Lower lobe of right lung (tissue), 2 donors: Measurements from ENCODE around the gene PLD2. TPM values are rescaled to one million over a fixed set of nuclear protein-coding genes. Genes with fewer than 3 reads are reported as not detected.
A peak's percentile ranks its signal among the peaks of the same experiment; 100 is the strongest.

Source experiments
- ATAC-seq, 2 donors: fragments of 200-7000 bp; cut with Tn5 transposase; one replicate each; pipeline ENCODE4 v1.9.1; 2020 to 2022; ENCODE audit warnings: mild to moderate bottlenecking in 2 of 2, moderate library complexity in 2 of 2
- DNase-seq: peaks from one replicate; pipeline ENCODE4 v3.0.0-alpha.2; 2020
- H3K27ac ChIP-seq: fragments of 200-600 bp; one replicate; pipeline ENCODE4 v1.8.0; 2022
- H3K27me3 ChIP-seq: fragments of 200-600 bp; one replicate; pipeline ENCODE4 v1.8.0; 2022; ENCODE audit warnings: low read depth
- H3K36me3 ChIP-seq: fragments of 200-600 bp; one replicate; pipeline ENCODE4 v1.8.0; 2022; ENCODE audit warnings: mild to moderate bottlenecking
- H3K4me1 ChIP-seq: fragments of 200-600 bp; one replicate; pipeline ENCODE4 v1.8.0; 2022
- H3K4me3 ChIP-seq: fragments of 200-600 bp; one replicate; pipeline ENCODE4 v1.8.0; 2022; ENCODE audit warnings: mild to moderate bottlenecking
- H3K9me3 ChIP-seq: fragments of 200-600 bp; one replicate; pipeline ENCODE4 v1.8.0; 2022
- CTCF ChIP-seq: fragments of 200-600 bp; IDR thresholded peaks from one replicate; pipeline ENCODE4 v1.8.0; 2022; ENCODE audit warnings: antibody characterized with exemption, mild to moderate bottlenecking
- intact Hi-C: fragments of 100-400 bp; cut with DNase I; formaldehyde crosslinking; loops from one replicate; pipeline ENCODE4 v1.11.0; 2022
- total RNA-seq: library from RNA; stranded (reverse); fragmentation: NEBNext Ultra II Directional; extraction: Animal tissue kit (Norgen Biotek cat#: 25700); gene quantifications from one replicate; pipeline ENCODE4 v1.2.1, GENCODE V29; 2021
- donor health status: DM: no; HTN: yes; CAD: no; lungs with severe emphysema.

PLD2 gene
- total RNA-seq, 1 donor from 2014 or later, result 38.4 TPM

GRCh38 chr17:4806456-4806776, 536 bp upstream of the PLD2 start:
- H3K4me1 ChIP-seq, result peaks cover 18% of the 10 kb centered on the region
- intact Hi-C loops, result no loop called here
- no peaks in the 10 kb centered on the region for H3K9me3 ChIP-seq
- H3K36me3 ChIP-seq, result peaks cover 23% of the 10 kb centered on the region
- DNase-seq (no peak), ATAC-seq (no peak)
- no peak overlapping the region for H3K27ac ChIP-seq
- H3K27me3 ChIP-seq, result no peaks in the 10 kb centered on the region
- no peak for TF ChIP-seq CTCF
- H3K4me3 ChIP-seq, result peak overlapping the region; percentile 89

- Histone ChIP-seq H3K9me3 (no peaks in the 10 kb centered on the region), H3K27ac (peak overlapping the region; percentile 79), H3K27me3 (no peaks in the 10 kb centered on the region), H3K36me3 (peaks cover 27% of the 10 kb centered on the region), H3K4me1 (peaks cover 18% of the 10 kb centered on the region), H3K4me3 (peak overlapping the region; percentile 89)
- intact Hi-C loops, result no loop called here
- ATAC-seq (peak; percentile 10 to 35), DNase-seq (no peak)
- no peak for TF ChIP-seq CTCF
Measured at GRCh38 chr17:4807605-4808377, 839 bp downstream of the PLD2 start.

- H3K4me1 ChIP-seq, result peaks cover 18% of the 10 kb centered on the region
- DNase-seq (no peak), ATAC-seq (no peak)
- peaks cover 27% of the 10 kb centered on the region for H3K36me3 ChIP-seq
- TF ChIP-seq CTCF, result no peak
- no peaks in the 10 kb centered on the region for H3K9me3 ChIP-seq
- intact Hi-C loops, result no loop called here
- H3K27ac ChIP-seq, result no peak overlapping the region
- H3K27me3 ChIP-seq, result no peaks in the 10 kb centered on the region
- H3K4me3 ChIP-seq, result peak overlapping the region; percentile 89
Measured at GRCh38 chr17:4808378-4808767, 1.4 kb downstream of the PLD2 start.

- Histone ChIP-seq H3K4me3 (no peak overlapping the region), H3K36me3 (peaks cover 44% of the 10 kb centered on the region), H3K27me3 (no peaks in the 10 kb centered on the region), H3K4me1 (peaks cover 18% of the 10 kb centered on the region), H3K9me3 (no peaks in the 10 kb centered on the region), H3K27ac (no peak overlapping the region)
- intact Hi-C loops, result no loop called here
- ATAC-seq (no peak), DNase-seq (no peak)
- TF ChIP-seq CTCF, result no peak
Measured at GRCh38 chr17:4810696-4811290, 3.8 kb downstream of the PLD2 start.

- H3K27ac ChIP-seq, result no peak overlapping the region
Measured at GRCh38 chr17:4811471-4811870, 4.5 kb downstream of the PLD2 start.

More at GRCh38 chr17:4811471-4811870, 4.5 kb downstream of the PLD2 start:
- H3K4me1 ChIP-seq, result peaks cover 11% of the 10 kb centered on the region
- no peak overlapping the region for H3K4me3 ChIP-seq
- no peak for TF ChIP-seq CTCF
- intact Hi-C loops, result no loop called here
- H3K9me3 ChIP-seq, result no peaks in the 10 kb centered on the region
- no peak for ATAC-seq
- no peaks in the 10 kb centered on the region for H3K27me3 ChIP-seq
- peaks cover 50% of the 10 kb centered on the region for H3K36me3 ChIP-seq
- DNase-seq, result no peak
